OCI-LY1 (cell line): ENCODE measurements around the gene CERS6.

Experiments used
- H2AFZ ChIP-seq: fragments of 200-600 bp; sonication (generic), shearing (Covaris generic); 2 replicates; pipeline ENCODE4 v1.6.0; 2014; ENCODE audit warnings: antibody characterized with exemption, mild to moderate bottlenecking, low read length
- H3F3A ChIP-seq: fragments of 200-600 bp; sonication (generic), shearing (Covaris generic); 2 replicates; pipeline ENCODE4 v1.6.0; 2014; ENCODE audit warnings: mild to moderate bottlenecking, antibody characterized with exemption, low read length, moderate library complexity; ENCODE audit not compliant: insufficient read depth
- H3K27ac ChIP-seq: fragments of 200-600 bp; sonication (generic); 2 replicates; pipeline ENCODE4 v1.5.1; 2014; ENCODE audit warnings: low read length, mixed run types, mild to moderate bottlenecking, low read depth; ENCODE audit not compliant: poor library complexity, severe bottlenecking
- H3K27me3 ChIP-seq: fragments of 200-600 bp; sonication (generic); 2 replicates; pipeline ENCODE4 v1.6.0; 2014; ENCODE audit warnings: antibody characterized with exemption, mild to moderate bottlenecking, low read length, moderate library complexity; ENCODE audit not compliant: insufficient read depth
- H3K36me3 ChIP-seq: fragments of 200-600 bp; sonication (generic); 2 replicates; pipeline ENCODE4 v1.6.1; 2014; ENCODE audit warnings: mild to moderate bottlenecking, antibody characterized with exemption, low read length, moderate library complexity, mixed read lengths; ENCODE audit not compliant: insufficient read depth
- H3K4me1 ChIP-seq: fragments of 200-600 bp; sonication (generic); 2 replicates; pipeline ENCODE4 v1.5.1; 2014; ENCODE audit warnings: mild to moderate bottlenecking, low read length, moderate library complexity; ENCODE audit not compliant: insufficient read depth, severe bottlenecking
- H3K4me2 ChIP-seq: fragments of 200-600 bp; sonication (generic), shearing (Covaris generic); 2 replicates; pipeline ENCODE4 v1.6.1; 2014; ENCODE audit warnings: low read length
- H3K4me3 ChIP-seq: fragments of 200-600 bp; sonication (generic); 2 replicates; pipeline ENCODE4 v1.5.1; 2014; ENCODE audit warnings: low read length, low read depth, mild to moderate bottlenecking, mixed read lengths; ENCODE audit not compliant: poor library complexity, severe bottlenecking
- H3K79me2 ChIP-seq: fragments of 200-600 bp; shearing (Covaris generic); 2 replicates; pipeline ENCODE4 v1.6.1; 2016; ENCODE audit warnings: mixed run types, low read length, mixed read lengths; ENCODE audit not compliant: insufficient read depth
- H3K9ac ChIP-seq: fragments of 200-600 bp; sonication (generic), shearing (Covaris generic); 2 replicates; pipeline ENCODE4 v1.6.1; 2014; ENCODE audit warnings: mild to moderate bottlenecking, low read length, mixed read lengths
- H3K9me2 ChIP-seq: fragments of 200-600 bp; sonication (generic), shearing (Covaris generic); 2 replicates; pipeline ENCODE4 v1.6.1; 2014; ENCODE audit warnings: low read depth, mild to moderate bottlenecking, low read length, mixed read lengths
- H3K9me3 ChIP-seq: fragments of 200-600 bp; shearing (Covaris generic); 2 replicates; pipeline ENCODE4 v1.6.1; 2014; ENCODE audit warnings: low read length, mixed read lengths
- H4K20me1 ChIP-seq: fragments of 200-600 bp; sonication (generic), shearing (Covaris generic); 2 replicates; pipeline ENCODE4 v1.6.0; 2016; ENCODE audit warnings: mild to moderate bottlenecking, low read length; ENCODE audit not compliant: insufficient read depth
- EZH2 ChIP-seq: fragments of 200-600 bp; sonication (generic), shearing (Covaris generic); IDR thresholded peaks from 2 replicates; pipeline ENCODE4 v1.8.0; 2017; ENCODE audit warnings: borderline replicate concordance, mixed run types, mild to moderate bottlenecking, antibody characterized with exemption, low read length, moderate library complexity, mixed read lengths
- TF ChIP-seq, protein P1 (sequence below): fragments of 200-600 bp; sonication (generic), shearing (Covaris generic); IDR thresholded peaks from 2 replicates; pipeline ENCODE4 v1.5.1; 2017; ENCODE audit warnings: mild to moderate bottlenecking, antibody characterized with exemption, low read length, moderate library complexity, mixed read lengths

CERS6 gene

DNA sequence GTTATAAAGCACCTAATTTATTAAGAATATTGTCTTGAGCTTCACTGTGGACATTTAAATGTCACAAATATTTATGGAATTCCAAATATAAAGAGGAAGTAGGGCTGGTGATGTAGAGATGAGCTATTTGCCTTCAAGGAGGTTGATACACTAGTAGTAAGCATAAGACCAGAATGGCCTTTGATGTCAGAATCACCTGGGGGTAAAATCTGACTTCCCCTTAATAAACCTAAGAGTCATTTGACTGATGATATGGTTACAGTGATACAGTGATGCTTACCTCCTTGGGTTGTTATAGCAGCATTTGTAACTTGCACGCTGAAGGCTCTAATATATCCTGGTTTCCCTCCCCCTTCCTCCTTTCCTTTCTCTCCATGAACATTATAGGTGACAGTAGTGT is 143.7 kb downstream of the CERS6 start:
- Histone ChIP-seq H3K27me3 (no peaks in the 10 kb centered on the region), H4K20me1 (no peaks in the 10 kb centered on the region), H3K9me3 (no peaks in the 10 kb centered on the region), H3F3A (no peaks in the 10 kb centered on the region), H3K9ac (no peak overlapping the region), H3K36me3 (no peaks in the 10 kb centered on the region), H3K4me3 (no peak overlapping the region), H2AFZ (no peak overlapping the region), H3K9me2 (no peaks in the 10 kb centered on the region), H3K27ac (no peak overlapping the region), H3K4me1 (no peaks in the 10 kb centered on the region), H3K4me2 (no peak overlapping the region), H3K79me2 (no peaks in the 10 kb centered on the region)
- TF ChIP-seq EZH2: no peak
- TF ChIP-seq, protein P1, sequence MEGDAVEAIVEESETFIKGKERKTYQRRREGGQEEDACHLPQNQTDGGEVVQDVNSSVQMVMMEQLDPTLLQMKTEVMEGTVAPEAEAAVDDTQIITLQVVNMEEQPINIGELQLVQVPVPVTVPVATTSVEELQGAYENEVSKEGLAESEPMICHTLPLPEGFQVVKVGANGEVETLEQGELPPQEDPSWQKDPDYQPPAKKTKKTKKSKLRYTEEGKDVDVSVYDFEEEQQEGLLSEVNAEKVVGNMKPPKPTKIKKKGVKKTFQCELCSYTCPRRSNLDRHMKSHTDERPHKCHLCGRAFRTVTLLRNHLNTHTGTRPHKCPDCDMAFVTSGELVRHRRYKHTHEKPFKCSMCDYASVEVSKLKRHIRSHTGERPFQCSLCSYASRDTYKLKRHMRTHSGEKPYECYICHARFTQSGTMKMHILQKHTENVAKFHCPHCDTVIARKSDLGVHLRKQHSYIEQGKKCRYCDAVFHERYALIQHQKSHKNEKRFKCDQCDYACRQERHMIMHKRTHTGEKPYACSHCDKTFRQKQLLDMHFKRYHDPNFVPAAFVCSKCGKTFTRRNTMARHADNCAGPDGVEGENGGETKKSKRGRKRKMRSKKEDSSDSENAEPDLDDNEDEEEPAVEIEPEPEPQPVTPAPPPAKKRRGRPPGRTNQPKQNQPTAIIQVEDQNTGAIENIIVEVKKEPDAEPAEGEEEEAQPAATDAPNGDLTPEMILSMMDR: no peak

DNA sequence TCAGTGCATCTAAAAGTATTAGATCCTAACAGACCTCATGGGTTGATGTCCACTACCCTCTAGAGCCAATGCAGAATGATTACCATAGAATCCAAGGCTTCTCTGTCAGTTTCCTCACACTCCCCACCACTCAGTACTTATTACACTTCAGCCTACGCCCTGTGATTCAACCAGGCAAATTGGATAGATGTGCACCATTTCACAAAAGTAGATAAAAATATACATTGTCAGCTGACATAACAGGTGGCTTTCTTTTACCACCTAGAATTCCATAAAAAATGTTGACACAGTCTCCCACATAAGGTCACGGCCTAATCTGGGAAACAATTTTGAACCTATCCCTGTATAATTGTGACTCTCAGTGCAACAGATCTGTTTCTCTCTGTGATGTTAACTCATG is 144.9 kb downstream of the CERS6 start:
- Histone ChIP-seq H3K27me3 (no peaks in the 10 kb centered on the region), H2AFZ (no peak overlapping the region), H3K9ac (no peak overlapping the region), H4K20me1 (no peaks in the 10 kb centered on the region), H3K9me2 (no peaks in the 10 kb centered on the region), H3K36me3 (no peaks in the 10 kb centered on the region), H3F3A (no peaks in the 10 kb centered on the region), H3K9me3 (no peaks in the 10 kb centered on the region), H3K27ac (no peak overlapping the region), H3K4me2 (no peak overlapping the region), H3K4me3 (no peak overlapping the region), H3K4me1 (no peaks in the 10 kb centered on the region), H3K79me2 (no peaks in the 10 kb centered on the region)
- TF ChIP-seq, protein P1: no peak
- TF ChIP-seq EZH2: no peak

DNA sequence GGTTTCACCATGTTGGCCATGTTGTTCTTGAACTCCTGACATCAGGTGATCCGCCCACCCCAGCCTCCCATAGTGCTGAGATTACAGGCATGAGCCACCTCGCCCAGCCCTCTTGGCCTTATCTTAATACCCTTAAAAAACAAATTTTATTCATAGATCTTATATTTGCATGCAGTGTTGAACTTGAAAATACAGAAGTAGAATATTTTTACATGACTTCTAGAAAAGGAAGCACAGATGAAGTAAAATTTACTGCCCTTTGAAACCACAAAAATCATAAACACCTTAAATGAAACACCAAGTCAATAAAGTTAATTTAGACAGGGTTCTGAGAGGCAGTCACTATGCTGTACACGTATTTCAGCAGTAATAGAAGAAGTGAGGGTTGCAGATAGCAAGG is 145.7 kb downstream of the CERS6 start:
- Histone ChIP-seq H3K4me3 (no peak overlapping the region), H3K4me1 (no peaks in the 10 kb centered on the region), H3K79me2 (no peaks in the 10 kb centered on the region), H4K20me1 (no peaks in the 10 kb centered on the region), H3K27me3 (no peaks in the 10 kb centered on the region), H3K36me3 (no peaks in the 10 kb centered on the region), H3K27ac (no peak overlapping the region), H3K9me3 (no peaks in the 10 kb centered on the region), H3K9ac (no peak overlapping the region), H3K4me2 (no peak overlapping the region), H3F3A (no peaks in the 10 kb centered on the region), H2AFZ (no peak overlapping the region), H3K9me2 (no peaks in the 10 kb centered on the region)
- TF ChIP-seq EZH2: no peak
- TF ChIP-seq, protein P1: no peak
